Astrocyte (in vitro differentiated cells and primary cell): ENCODE results near the gene MCTP1.

Source experiments
- CTCF ChIP-seq: IDR thresholded peaks from 2 replicates; pipeline ENCODE4 v1.5.1; 2011; ENCODE audit warnings: low read depth, mild to moderate bottlenecking, inconsistent platforms, low read length, moderate library complexity; ENCODE audit not compliant: insufficient read depth
- EZH2 ChIP-seq: IDR thresholded peaks from 2 replicates; pipeline ENCODE4 v1.6.1; 2012; ENCODE audit warnings: mild to moderate bottlenecking, low read length, inconsistent platforms; ENCODE audit not compliant: insufficient read depth

GRCh38 chr5:94725142-94725541 is 559.8 kb downstream of the MCTP1 start:
- no peak for TF ChIP-seq CTCF
- no peak for TF ChIP-seq EZH2
